ENCODE data around the gene EEIG1.

DNA sequence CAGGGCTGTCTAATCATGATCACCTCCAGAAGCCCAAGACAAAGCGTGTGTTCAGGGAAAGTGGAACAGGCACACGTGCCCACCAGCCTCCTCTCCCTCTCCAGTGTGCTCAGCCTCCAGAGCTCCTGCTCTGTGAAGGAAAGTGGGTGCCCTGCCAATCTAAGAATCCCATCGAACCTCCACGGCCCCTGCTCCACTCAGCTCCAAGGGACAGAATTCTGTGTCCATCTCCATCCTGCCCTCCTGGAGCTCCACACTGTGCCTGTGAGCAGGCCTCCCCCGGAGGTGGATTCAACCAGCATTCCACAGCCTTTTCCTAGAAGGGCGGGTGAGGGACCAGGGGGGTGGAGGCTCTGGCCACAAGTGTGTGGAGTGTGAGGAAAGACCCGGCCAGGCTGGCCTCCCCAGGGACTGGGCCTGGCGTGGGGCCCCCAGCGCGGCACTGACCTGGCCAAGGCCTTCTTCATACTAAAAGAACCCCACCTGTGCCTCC lies 6.0 kb downstream of the EEIG1 start:
- no peak for TF ChIP-seq FOXA1 (IDR thresholded peaks at IDR 0.05)
- TF ChIP-seq NFRKB (IDR thresholded peaks at IDR 0.05), result no peak
- TF ChIP-seq LEF1 (IDR thresholded peaks at IDR 0.05; ENCODE audit: borderline replicate concordance), result no peak
- no peak for TF ChIP-seq SUZ12 (IDR thresholded peaks at IDR 0.05)
- TF ChIP-seq ZNF384 (IDR thresholded peaks at IDR 0.05), result no peak
